Spinal cord (tissue), 10 donors: Measurements from ENCODE around the gene GYS2. TPM values are rescaled to one million over a fixed set of nuclear protein-coding genes. Genes with fewer than 3 reads are reported as not detected.

ENCODE experiments used
- DNase-seq, 6 donors: peaks; one replicate each; pipeline versions ENCODE4 v3.0.0 to v3.0.0-alpha.2; 2013 to 2015; ENCODE audit warnings: low spot score in 6 of 6, low read depth in 4 of 6
- H3K27ac ChIP-seq: one replicate; pipeline ENCODE4 v1.5.1; 2013; ENCODE audit warnings: low read depth, low read length, control low read depth
- H3K27me3 ChIP-seq: one replicate; pipeline ENCODE4 v1.6.1; 2013; ENCODE audit warnings: low read length; ENCODE audit not compliant: control insufficient read depth, insufficient read depth
- H3K36me3 ChIP-seq: one replicate; pipeline ENCODE4 v1.6.1; 2013; ENCODE audit warnings: low read length; ENCODE audit not compliant: control insufficient read depth, insufficient read depth
- H3K4me1 ChIP-seq: one replicate; pipeline ENCODE4 v1.6.1; 2013; ENCODE audit warnings: low read length; ENCODE audit not compliant: control insufficient read depth, insufficient read depth
- H3K4me3 ChIP-seq: one replicate; pipeline ENCODE4 v1.5.1; 2013; ENCODE audit warnings: low read depth, low read length, control low read depth
- H3K9me3 ChIP-seq: one replicate; pipeline ENCODE4 v1.6.1; 2013; ENCODE audit warnings: low read length; ENCODE audit not compliant: control insufficient read depth, insufficient read depth
- WGBS: methylation state at CpG from one replicate; pipeline ENCODE4 v1.1.5; 2013; ENCODE audit warnings: missing lambda C conversion rate; ENCODE audit not compliant: insufficient coverage; 5-methylcytosine and 5-hydroxymethylcytosine counted together
- polyA plus RNA-seq, 2 donors: library from polyadenylated mRNA; unstranded; fragments of 120-200 nt; gene quantifications; one replicate each; pipeline ENCODE4 v1.2.1, GENCODE V29; 2013; ENCODE audit not compliant: insufficient read length in 2 of 2
- total RNA-seq, 2 donors: library from RNA; depleted of rRNA in 1 of 2; stranded (reverse); fragments of 120-200 nt in 1 of 2; fragments of >200 nt in 1 of 2; gene quantifications; one replicate each; pipeline versions ENCODE4 v1.2.3 to v1.2.4, GENCODE V29; 2013 to 2014
- donor health status: healthy.

The GYS2 gene
- total and polyA plus RNA-seq, 4 donors = 0.06 to 0.18 TPM; not detected in 2

DNA sequence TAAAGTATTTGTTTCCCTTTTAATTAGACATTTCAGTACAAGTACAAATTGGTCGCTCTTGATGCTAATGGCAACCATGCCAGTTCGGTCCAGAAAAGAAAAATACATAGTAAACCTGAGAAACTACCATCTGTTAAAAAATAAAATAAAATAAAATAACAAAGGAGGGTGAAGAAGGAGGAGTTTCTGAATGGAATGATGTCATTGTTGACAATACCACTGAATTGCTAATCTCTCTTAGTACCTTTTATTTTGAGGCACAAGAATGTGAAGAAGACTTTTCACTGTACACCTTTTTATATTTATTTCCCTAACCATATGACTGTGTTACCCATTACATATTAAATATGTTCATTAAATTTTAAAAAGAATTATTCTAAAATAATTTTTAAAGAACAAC is 59.1 kb downstream of the GYS2 start:
- no peaks in the 10 kb centered on the region for H3K9me3 ChIP-seq
- DNase-seq = no peak

DNA sequence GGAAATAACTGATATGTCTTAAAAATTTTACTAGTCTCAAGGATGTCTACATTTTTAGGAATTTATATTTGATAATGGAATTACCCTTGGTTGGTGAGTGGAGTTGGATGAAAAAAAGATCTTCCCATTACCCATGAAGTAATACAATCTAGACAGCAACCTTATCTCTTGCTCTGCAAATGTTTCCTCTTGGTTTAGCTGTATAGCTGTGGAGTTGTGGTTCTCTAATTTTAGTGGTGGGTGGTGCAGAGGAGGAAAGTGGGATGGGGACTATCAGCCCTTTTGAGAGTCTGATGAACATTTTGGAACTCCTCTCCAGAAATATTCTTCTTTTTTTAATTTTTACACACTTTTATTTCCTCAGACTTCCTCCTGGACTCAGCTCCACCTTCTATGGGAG is 61.5 kb downstream of the GYS2 start:
- Histone ChIP-seq H3K27ac (no peak overlapping the region), H3K4me1 (no peaks in the 10 kb centered on the region), H3K36me3 (no peaks in the 10 kb centered on the region), H3K4me3 (no peak overlapping the region), H3K27me3 (no peaks in the 10 kb centered on the region), H3K9me3 (no peaks in the 10 kb centered on the region)
- no peak for DNase-seq

More for the DNA sequence above, 59.1 kb downstream of the GYS2 start:
- Histone ChIP-seq H3K4me1 (no peaks in the 10 kb centered on the region), H3K27ac (no peak overlapping the region), H3K27me3 (no peaks in the 10 kb centered on the region), H3K4me3 (no peak overlapping the region), H3K36me3 (no peaks in the 10 kb centered on the region)
- no CpG with 5 or more reads among the region's 2 CpGs for WGBS

DNA sequence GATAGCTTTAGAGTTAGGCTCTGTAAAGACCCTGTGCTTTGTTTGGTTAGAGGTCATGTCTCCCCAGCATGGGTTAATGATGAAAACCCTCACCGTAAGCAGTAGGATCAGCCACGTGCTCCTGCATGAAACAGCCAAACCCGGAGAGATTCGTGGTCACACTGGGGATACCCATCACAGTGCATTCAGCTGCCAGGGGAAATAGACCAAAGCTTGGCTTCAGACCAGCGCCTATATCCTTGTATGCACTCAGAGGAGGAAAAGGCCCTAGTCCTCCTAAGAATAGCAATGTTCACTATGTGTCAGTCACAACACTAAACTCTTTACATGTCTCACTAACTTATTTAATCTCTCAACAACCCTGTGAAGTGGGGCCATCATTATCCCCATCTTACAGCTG is 62.2 kb downstream of the GYS2 start:
- H3K27me3 ChIP-seq = no peaks in the 10 kb centered on the region
- 87% methylated on average over 5 of the region's 5 CpGs for WGBS

DNA sequence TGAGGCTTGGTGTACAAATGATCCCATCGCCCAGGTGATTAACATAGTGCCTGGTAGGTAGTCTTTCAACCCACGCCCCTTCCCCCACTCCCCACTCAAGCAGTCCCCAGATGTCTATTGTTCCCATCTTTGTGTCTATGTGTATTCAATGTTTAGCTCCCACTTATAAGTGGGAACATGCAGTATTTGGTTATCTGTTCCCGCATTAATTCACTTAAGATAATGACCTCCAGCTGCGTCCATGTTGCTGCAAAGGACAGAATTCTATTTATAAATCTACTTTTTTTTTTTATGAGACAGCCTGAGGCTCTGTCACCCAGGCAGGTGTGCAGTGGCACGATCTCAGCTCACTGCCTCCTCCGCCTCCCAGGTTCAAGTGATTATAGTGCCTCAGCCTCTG is 62.9 kb downstream of the GYS2 start:
- H3K4me1 ChIP-seq = no peaks in the 10 kb centered on the region
- no peaks in the 10 kb centered on the region for H3K36me3 ChIP-seq
- H3K27me3 ChIP-seq = no peaks in the 10 kb centered on the region
- WGBS = 83% methylated on average over 3 of the region's 6 CpGs
- no peak overlapping the region for H3K4me3 ChIP-seq
- no peak for DNase-seq
- no peak overlapping the region for H3K27ac ChIP-seq
- no peaks in the 10 kb centered on the region for H3K9me3 ChIP-seq

More for the DNA sequence above, 62.2 kb downstream of the GYS2 start:
- no peak for DNase-seq
- no peak overlapping the region for H3K27ac ChIP-seq
- no peaks in the 10 kb centered on the region for H3K36me3 ChIP-seq
- H3K4me3 ChIP-seq = no peak overlapping the region
- no peaks in the 10 kb centered on the region for H3K4me1 ChIP-seq
- no peaks in the 10 kb centered on the region for H3K9me3 ChIP-seq

DNA sequence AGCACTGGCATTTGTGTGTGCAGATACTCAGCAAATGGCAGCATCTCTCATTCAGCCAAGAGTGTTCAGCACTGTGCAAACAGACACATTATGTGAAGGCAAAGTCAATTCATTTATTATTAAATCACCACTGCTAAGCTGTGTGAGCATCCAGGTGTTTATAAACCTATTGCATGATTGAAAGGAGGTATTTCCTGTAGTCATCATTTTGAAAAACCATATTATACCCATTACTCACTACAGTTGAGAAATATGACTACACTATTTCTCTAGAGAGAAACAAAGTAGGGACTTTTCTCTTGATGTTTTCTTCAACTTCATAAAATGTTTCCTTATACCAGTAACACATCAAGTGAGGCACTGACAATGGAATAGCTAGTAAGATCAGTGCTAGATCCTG is 64.8 kb downstream of the GYS2 start:
- Histone ChIP-seq H3K27ac (no peak overlapping the region), H3K9me3 (no peaks in the 10 kb centered on the region), H3K4me3 (no peak overlapping the region), H3K4me1 (no peaks in the 10 kb centered on the region), H3K27me3 (no peaks in the 10 kb centered on the region), H3K36me3 (no peaks in the 10 kb centered on the region)
- no peak for DNase-seq

DNA sequence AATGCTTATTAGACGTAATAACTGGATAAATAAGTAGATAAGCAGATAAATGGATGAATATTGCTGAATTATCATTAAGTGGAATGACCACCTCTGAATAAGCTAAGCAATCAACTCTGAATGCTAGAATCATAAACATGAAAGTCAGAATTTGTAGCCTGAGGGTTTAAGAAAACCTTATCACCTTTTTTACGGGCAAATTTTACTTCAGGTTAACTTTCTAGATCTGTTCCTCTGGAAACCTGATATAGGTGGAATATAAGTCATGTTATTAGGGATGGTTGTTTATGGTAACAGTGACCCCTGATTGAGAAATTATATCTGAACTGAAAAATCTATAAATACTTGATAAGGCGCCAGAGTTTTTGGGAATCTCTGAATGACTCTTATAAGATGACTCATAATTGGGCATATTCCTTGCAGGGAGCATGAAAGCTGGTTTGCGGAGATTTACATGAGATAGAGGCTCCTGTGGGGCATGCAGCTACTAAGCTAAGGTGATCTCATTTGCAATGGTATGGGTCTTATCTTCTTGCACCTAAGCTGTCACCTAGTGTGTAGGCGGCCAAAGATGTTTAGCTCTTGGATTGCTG is 66.5 kb downstream of the GYS2 start:
- H3K9me3 ChIP-seq = no peaks in the 10 kb centered on the region
- no peaks in the 10 kb centered on the region for H3K36me3 ChIP-seq
- DNase-seq = no peak
- no peaks in the 10 kb centered on the region for H3K4me1 ChIP-seq
- no peak overlapping the region for H3K4me3 ChIP-seq
- no peaks in the 10 kb centered on the region for H3K27me3 ChIP-seq
- 65% methylated on average over 3 of the region's 5 CpGs for WGBS
- H3K27ac ChIP-seq = no peak overlapping the region

DNA sequence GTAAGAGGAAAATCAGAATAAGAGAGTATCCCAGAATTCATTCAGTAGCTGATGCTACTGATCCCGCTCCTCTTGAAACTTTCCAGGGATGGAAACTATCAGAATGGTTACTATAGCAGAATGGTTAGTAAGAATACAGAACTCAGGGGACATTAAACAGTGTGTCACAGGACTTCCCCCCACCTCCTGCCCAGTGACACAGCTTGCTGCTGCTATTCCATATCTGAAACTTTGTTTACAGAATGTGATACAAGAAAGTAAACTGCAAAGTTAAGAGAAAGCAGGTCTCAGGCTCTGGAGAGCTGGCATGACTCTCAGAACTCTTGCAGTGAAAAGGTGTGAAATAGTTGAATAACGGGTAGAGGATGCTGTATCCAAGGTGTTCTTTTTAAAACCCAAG is 75.2 kb downstream of the GYS2 start:
- DNase-seq = no peak
- Histone ChIP-seq H3K27me3 (peaks cover 9% of the 10 kb centered on the region), H3K27ac (no peak overlapping the region), H3K4me1 (peaks cover 6% of the 10 kb centered on the region), H3K4me3 (no peak overlapping the region), H3K36me3 (no peaks in the 10 kb centered on the region), H3K9me3 (no peaks in the 10 kb centered on the region)
- WGBS = 75% methylated on average over 1 of the region's 2 CpGs

DNA sequence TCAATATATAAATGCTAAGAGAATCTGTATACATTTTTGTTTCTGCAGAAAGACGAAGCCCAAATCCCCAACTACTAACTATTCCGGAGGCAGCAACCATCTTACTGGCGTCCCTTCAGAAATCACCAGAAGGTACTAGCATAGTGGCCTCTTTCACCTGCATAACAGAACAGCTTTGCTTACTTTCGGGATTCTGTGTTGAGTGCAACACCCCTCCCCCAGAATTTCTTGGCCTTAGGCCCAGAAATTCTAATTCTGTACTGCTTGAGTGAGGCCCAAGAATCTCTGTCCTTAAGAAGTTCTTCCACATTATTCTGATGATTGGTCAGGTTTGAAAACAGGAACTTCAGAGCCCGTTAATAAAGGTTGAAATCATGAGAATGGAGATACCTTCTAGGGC is 75.7 kb downstream of the GYS2 start:
- no peaks in the 10 kb centered on the region for H3K36me3 ChIP-seq
- no peak overlapping the region for H3K4me3 ChIP-seq
- no peaks in the 10 kb centered on the region for H3K9me3 ChIP-seq
- 59% methylated on average over 4 of the region's 5 CpGs for WGBS
- peak in 1 of 6 donors; percentile 16 for DNase-seq
- no peak overlapping the region for H3K27ac ChIP-seq
- peaks cover 6% of the 10 kb centered on the region for H3K4me1 ChIP-seq
- H3K27me3 ChIP-seq = peaks cover 9% of the 10 kb centered on the region

DNA sequence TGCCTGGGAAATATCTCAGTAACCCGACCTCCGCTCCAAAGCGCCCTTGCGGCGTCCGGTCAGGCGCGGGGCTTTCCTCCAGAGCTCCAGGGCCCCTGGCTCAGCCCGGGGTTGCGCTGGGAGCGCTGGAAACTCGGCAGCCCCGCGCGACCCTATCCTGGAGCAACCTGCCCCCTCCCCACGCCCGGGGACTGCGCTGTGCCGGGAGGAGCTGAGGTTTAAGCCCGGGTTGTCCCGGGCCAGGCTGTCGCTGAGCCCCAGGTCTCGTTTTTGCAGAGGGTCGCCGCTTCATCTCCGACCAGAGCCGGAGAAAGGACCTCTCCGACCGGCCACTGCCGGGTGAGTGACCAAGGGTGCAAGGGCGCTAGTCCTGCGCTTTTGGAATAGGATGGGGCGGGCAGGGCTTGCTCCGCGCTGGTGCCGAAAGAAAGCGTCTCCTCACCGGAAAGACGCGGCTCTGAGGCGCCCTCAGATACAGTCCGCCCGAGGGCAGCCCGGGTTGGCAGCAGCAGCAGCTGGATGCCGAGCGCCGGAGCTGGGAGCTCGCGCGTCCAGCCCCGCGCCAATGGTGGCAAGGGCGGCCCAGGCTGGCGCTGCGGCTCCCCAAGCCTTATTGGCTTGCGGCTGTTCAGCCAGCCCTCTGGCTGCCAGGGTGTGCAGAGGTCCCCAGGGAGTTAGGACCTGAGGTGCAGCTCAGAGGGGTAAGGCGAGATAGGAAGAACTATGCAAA is 77.0 kb downstream of the GYS2 start:
- H3K27ac ChIP-seq = peak overlapping the region; percentile 18
- no peaks in the 10 kb centered on the region for H3K36me3 ChIP-seq
- peaks cover 6% of the 10 kb centered on the region for H3K4me1 ChIP-seq
- peaks cover 9% of the 10 kb centered on the region for H3K27me3 ChIP-seq
- DNase-seq = peak in 3 of 6 donors; percentile 35 to 79 (median 72)
- peak overlapping the region; percentile 67 for H3K4me3 ChIP-seq
- 0% methylated on average over 57 of the region's 57 CpGs for WGBS
- H3K9me3 ChIP-seq = no peaks in the 10 kb centered on the region

DNA sequence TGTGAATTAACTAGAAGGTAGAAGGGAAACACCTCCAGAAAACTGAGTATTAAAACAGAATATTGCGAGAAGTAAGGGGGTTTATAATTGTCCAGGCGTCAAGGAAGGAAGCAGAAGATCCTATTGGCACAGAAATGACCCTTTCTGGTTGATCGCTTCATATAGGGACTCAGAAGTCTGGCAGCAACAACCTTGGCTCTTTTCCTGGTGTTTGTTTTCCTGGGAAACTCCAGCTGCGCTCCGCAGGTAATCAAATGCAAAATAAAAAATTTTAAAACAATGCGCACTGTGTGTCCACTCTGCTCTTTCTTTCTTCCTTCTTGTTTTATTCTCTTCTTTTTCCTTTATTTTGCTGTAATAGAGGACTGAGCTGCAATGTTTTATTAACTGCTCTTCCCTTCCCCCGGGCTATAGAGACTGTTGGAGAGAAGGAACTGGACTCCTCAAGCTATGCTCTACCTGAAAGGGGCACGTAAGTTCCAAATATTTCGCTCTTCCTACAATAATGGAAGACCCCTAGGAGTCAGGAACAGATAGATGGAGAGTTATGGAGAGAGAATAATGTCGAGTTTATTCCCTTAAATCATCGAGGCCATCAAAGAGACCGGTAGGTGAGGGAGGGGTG is 77.8 kb downstream of the GYS2 start:
- peak in 2 of 6 donors; percentile 3 to 24 for DNase-seq
- H3K27me3 ChIP-seq = peaks cover 9% of the 10 kb centered on the region
- peaks cover 6% of the 10 kb centered on the region for H3K4me1 ChIP-seq
- peak overlapping the region; percentile 67 for H3K4me3 ChIP-seq
- H3K9me3 ChIP-seq = no peaks in the 10 kb centered on the region
- WGBS = 35% methylated on average over 5 of the region's 12 CpGs
- no peak overlapping the region for H3K27ac ChIP-seq
- H3K36me3 ChIP-seq = no peaks in the 10 kb centered on the region
